GM23338 (cell line): Measurements from ENCODE around the gene SERBP1. TPM values are rescaled to one million over a fixed set of nuclear protein-coding genes. Genes with fewer than 3 reads are reported as not detected.
"Not testable (repeated sequence)": the region's sequence is repeated elsewhere in the genome, so short reads cannot be mapped to it uniquely, and the experiment has no call there.

Source experiments
- ATAC-seq: fragments of 200-7000 bp; cut with Tn5 transposase; 3 replicates; pipeline ENCODE4 v1.9.1; 2020
- DNase-seq: peaks from one replicate; pipeline ENCODE4 v3.0.0-alpha.2; 2015; ENCODE audit warnings: low spot score
- H2AFZ ChIP-seq: fragments of 200-600 bp; sonication (generic); 2 replicates; pipeline ENCODE4 v1.8.0; 2016; ENCODE audit warnings: antibody characterized with exemption, mild to moderate bottlenecking, moderate library complexity
- H3F3A ChIP-seq: fragments of 200-600 bp; sonication (generic); replicated peaks from 2 replicates; pipeline ENCODE4 v1.8.0; 2017; ENCODE audit warnings: antibody characterized with exemption, mixed run types, low read depth
- H3K27ac ChIP-seq: fragments of 200-600 bp; sonication (generic); 2 replicates; pipeline ENCODE4 v1.6.1; 2016; ENCODE audit warnings: low read depth
- H3K27me3 ChIP-seq: fragments of 200-600 bp; sonication (generic); 2 replicates; pipeline ENCODE4 v1.8.0; 2016; ENCODE audit warnings: mild to moderate bottlenecking, mixed run types, moderate library complexity; ENCODE audit not compliant: insufficient read depth
- H3K36me3 ChIP-seq: fragments of 200-600 bp; sonication (generic); 2 replicates; pipeline ENCODE4 v1.8.0; 2016; ENCODE audit warnings: mild to moderate bottlenecking; ENCODE audit not compliant: insufficient read depth
- H3K4me1 ChIP-seq: fragments of 200-600 bp; sonication (generic); 2 replicates; pipeline ENCODE4 v1.8.0; 2016; ENCODE audit warnings: mild to moderate bottlenecking, moderate library complexity; ENCODE audit not compliant: insufficient read depth
- H3K4me2 ChIP-seq: fragments of 200-600 bp; sonication (generic); 2 replicates; pipeline ENCODE4 v1.7.1; 2017; ENCODE audit warnings: mixed run types
- H3K4me3 ChIP-seq: fragments of 200-600 bp; sonication (generic); 2 replicates; pipeline ENCODE4 v1.6.1; 2016; ENCODE audit warnings: mixed run types
- H3K79me2 ChIP-seq: fragments of 200-600 bp; sonication (generic); replicated peaks from 2 replicates; pipeline ENCODE4 v1.8.0; 2017; ENCODE audit warnings: mild to moderate bottlenecking; ENCODE audit not compliant: insufficient read depth
- H3K9me2 ChIP-seq: fragments of 200-600 bp; sonication (generic); 2 replicates; pipeline ENCODE4 v1.8.0; 2017; ENCODE audit not compliant: insufficient read depth
- H4K20me1 ChIP-seq: fragments of 200-600 bp; sonication (generic); replicated peaks from 2 replicates; pipeline ENCODE4 v1.8.0; 2017; ENCODE audit warnings: mild to moderate bottlenecking; ENCODE audit not compliant: insufficient read depth
- H3K27ac Mint-ChIP-seq: 2 replicates; pipeline ENCODE4 v1.8.0; 2020; ENCODE audit warnings: inconsistent platforms, mild to moderate bottlenecking, moderate library complexity, mixed read lengths
- H3K27me3 Mint-ChIP-seq: 3 replicates; pipeline ENCODE4 v1.8.0; 2022; ENCODE audit warnings: low read depth, mild to moderate bottlenecking, moderate library complexity, mixed read lengths, inconsistent platforms; ENCODE audit not compliant: insufficient read depth, poor library complexity
- H3K36me3 Mint-ChIP-seq: 3 replicates; pipeline ENCODE4 v1.8.0; 2021; ENCODE audit warnings: low read depth, mild to moderate bottlenecking, inconsistent platforms, moderate library complexity, mixed read lengths
- H3K4me1 Mint-ChIP-seq: 3 replicates; pipeline ENCODE4 v1.8.0; 2020; ENCODE audit warnings: mild to moderate bottlenecking, inconsistent platforms, mixed read lengths
- H3K4me3 Mint-ChIP-seq: 3 replicates; pipeline ENCODE4 v1.8.0; 2021; ENCODE audit warnings: moderate library complexity, mild to moderate bottlenecking, inconsistent platforms, mixed read lengths
- H3K9me3 Mint-ChIP-seq: 3 replicates; pipeline ENCODE4 v1.8.0; 2020; ENCODE audit warnings: moderate library complexity, mild to moderate bottlenecking, inconsistent platforms, mixed read lengths
- CREB1 ChIP-seq: fragments of 250-450 bp; sonication (Bioruptor Pico); IDR thresholded peaks from 2 replicates; pipeline ENCODE4 v1.5.0; 2020; ENCODE audit warnings: low read depth, mild to moderate bottlenecking, moderate library complexity
- CTCF ChIP-seq, 2 experiments: fragments of 200-600 bp in 1 of 2; sonication (generic) in 1 of 2; conservative IDR thresholded peaks; 2 replicates each; pipeline versions ENCODE4 v1.5.1 to v1.6.1; 2016 to 2017; ENCODE audit warnings: antibody characterized with exemption in 2 of 2, low read depth in 2 of 2, mild to moderate bottlenecking in 2 of 2, moderate library complexity in 1 of 2
- NANOG ChIP-seq: IDR thresholded peaks from 2 replicates; pipeline ENCODE4 v1.6.1; 2016; ENCODE audit warnings: antibody characterized with exemption, borderline replicate concordance
- POLR2AphosphoS5 ChIP-seq: IDR thresholded peaks from 2 replicates; pipeline ENCODE4 v1.6.1; 2016; ENCODE audit warnings: antibody characterized with exemption, low read depth
- STAT1 ChIP-seq: IDR thresholded peaks from one replicate; pipeline ENCODE4 v1.6.1; 2016; ENCODE audit warnings: antibody characterized with exemption; ENCODE audit not compliant: unreplicated experiment
- ZNF114 ChIP-seq: fragments of 250-450 bp; sonication (Bioruptor Pico); IDR thresholded peaks from 2 replicates; pipeline ENCODE4 v1.5.0; 2020; ENCODE audit warnings: mild to moderate bottlenecking, moderate library complexity
- ZNF331 ChIP-seq: fragments of 250-450 bp; sonication (Bioruptor Pico); IDR thresholded peaks from 2 replicates; pipeline ENCODE4 v1.5.0; 2020; ENCODE audit warnings: low read depth, mild to moderate bottlenecking, moderate library complexity
- ZNF462 ChIP-seq: fragments of 250-450 bp; sonication (Bioruptor Pico); IDR thresholded peaks from 2 replicates; pipeline ENCODE4 v1.5.0; 2020; ENCODE audit warnings: mild to moderate bottlenecking, moderate library complexity
- polyA plus RNA-seq: library from polyadenylated mRNA; unstranded; fragments of >200 nt; fragmentation: Nextera tagmentation; extraction: Ambion mirVana; gene quantifications from 2 replicates; pipeline ENCODE4 v1.2.1, GENCODE V29; 2016
- total RNA-seq: library from RNA; depleted of rRNA; stranded (reverse); fragments of >200 nt; shearing (Covaris generic); gene quantifications from 2 replicates; pipeline ENCODE4 v1.2.3, GENCODE V29; 2014
- TF ChIP-seq, protein P1 (sequence below): IDR thresholded peaks from 2 replicates; pipeline ENCODE4 v1.6.1; 2016; ENCODE audit warnings: antibody characterized with exemption

Gene SERBP1
- total and polyA plus RNA-seq, 2 experiments from 2014 or later = 559 to 674 TPM

- H2AFZ ChIP-seq, DNase-seq, H3K27me3 Mint-ChIP-seq, H3K27me3 ChIP-seq, H3K4me1 Mint-ChIP-seq, H3K9me3 Mint-ChIP-seq, ATAC-seq, H3K4me3 Mint-ChIP-seq, H3K4me2 ChIP-seq, H3K4me3 ChIP-seq, H3K4me1 ChIP-seq, H3K27ac ChIP-seq, H3K9me2 ChIP-seq, H3K27ac Mint-ChIP-seq: not testable (repeated sequence)
- peaks cover 19% of the 10 kb centered on the region for H3F3A ChIP-seq
- H3K36me3 Mint-ChIP-seq = peaks cover 99% of the 10 kb centered on the region
- H4K20me1 ChIP-seq = peaks cover 93% of the 10 kb centered on the region
- peaks cover 98% of the 10 kb centered on the region for H3K79me2 ChIP-seq
- peaks cover 96% of the 10 kb centered on the region for H3K36me3 ChIP-seq
These were observed 12.5 kb downstream of the SERBP1 start for GRCh38 chr1:67417733-67418132.

DNA sequence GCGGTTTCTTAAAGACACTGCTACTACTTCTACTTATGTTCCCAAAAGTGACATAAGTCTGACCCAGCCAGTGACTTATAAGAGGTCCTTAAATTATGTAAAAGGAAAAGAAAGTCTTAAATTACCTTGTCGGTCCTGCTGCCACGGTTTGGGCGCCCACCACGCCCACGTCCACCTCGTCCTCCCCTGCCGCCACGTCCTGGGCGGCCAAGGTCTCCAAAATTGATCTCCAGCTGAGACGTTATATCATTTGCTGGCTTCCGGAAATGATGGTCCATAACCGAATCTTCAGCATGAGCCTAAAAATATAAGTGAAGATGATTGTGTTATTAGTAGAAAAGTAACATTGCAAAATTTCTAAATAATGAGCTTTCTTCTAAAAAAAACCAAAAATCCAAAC lies 15.2 kb downstream of the SERBP1 start:
- peaks cover 75% of the 10 kb centered on the region for H3K79me2 ChIP-seq
- Mint-ChIP-seq H3K4me1 (peaks cover 9% of the 10 kb centered on the region; the same call in 2 of the 3 replicates), H3K27ac (no peak overlapping the region), H3K9me3 (no peaks in the 10 kb centered on the region), H3K27me3 (no peaks in the 10 kb centered on the region), H3K36me3 (peaks cover 95% of the 10 kb centered on the region), H3K4me3 (no peak overlapping the region)
- H3K36me3 ChIP-seq = peaks cover 89% of the 10 kb centered on the region
- ATAC-seq (no peak), DNase-seq (no peak)
- H3K4me3 ChIP-seq = no peak overlapping the region
- TF ChIP-seq ZNF114 (no peak), NANOG (no peak), ZNF462 (CRISPR knock-in tag) (no peak), CREB1 (CRISPR knock-in tag) (no peak), POLR2AphosphoS5 (no peak), ZNF331 (no peak), CTCF (conservative IDR thresholded peaks at IDR 0.05; ENCODE audit: low read depth in 2 of 2) (no peak), STAT1 (no peak)
- TF ChIP-seq, protein P1, sequence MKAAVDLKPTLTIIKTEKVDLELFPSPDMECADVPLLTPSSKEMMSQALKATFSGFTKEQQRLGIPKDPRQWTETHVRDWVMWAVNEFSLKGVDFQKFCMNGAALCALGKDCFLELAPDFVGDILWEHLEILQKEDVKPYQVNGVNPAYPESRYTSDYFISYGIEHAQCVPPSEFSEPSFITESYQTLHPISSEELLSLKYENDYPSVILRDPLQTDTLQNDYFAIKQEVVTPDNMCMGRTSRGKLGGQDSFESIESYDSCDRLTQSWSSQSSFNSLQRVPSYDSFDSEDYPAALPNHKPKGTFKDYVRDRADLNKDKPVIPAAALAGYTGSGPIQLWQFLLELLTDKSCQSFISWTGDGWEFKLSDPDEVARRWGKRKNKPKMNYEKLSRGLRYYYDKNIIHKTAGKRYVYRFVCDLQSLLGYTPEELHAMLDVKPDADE = no peak
- H3F3A ChIP-seq = peaks cover 6% of the 10 kb centered on the region
- H3K4me1 ChIP-seq = no peaks in the 10 kb centered on the region
- no peak overlapping the region for H3K27ac ChIP-seq
- no peak overlapping the region for H3K4me2 ChIP-seq
- no peaks in the 10 kb centered on the region for H3K27me3 ChIP-seq
- no peak overlapping the region for H2AFZ ChIP-seq
- no peaks in the 10 kb centered on the region for H3K9me2 ChIP-seq
- peaks cover 73% of the 10 kb centered on the region for H4K20me1 ChIP-seq
